ENCODE measurements around the gene DDX20.

DDX20 gene

DNA sequence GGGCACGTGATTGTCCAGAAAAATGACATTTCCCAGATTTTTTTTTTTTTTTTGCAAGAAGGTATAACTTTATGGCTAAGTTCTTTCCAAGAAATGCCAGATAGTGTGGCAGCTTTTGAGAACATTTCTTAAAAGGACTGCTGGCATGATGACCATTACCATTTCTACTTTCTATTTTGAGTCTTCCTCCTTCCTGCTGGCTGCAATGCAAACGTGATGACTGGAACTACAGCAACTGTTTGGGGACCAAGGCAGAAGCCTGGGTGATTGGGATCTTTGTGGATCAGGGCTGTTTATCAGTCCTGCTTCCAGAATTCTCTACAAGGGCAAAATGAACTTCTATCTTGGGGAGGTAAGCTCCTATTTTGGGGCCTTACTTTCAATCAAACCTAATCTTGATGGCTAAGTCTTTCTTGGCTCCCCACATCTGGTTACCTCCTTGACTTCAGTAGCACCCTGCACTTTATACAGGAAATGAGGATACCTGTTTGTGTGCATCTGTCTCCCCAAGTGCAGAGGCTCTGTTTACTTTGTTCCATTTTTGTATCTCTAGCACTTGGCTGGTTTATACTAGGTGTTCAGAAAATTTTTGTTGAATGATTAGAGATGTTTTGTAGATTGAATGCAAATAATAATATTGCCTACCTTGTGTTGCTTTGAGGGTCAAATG lies 3.7 kb upstream of the DDX20 start:
- TF ChIP-seq ZNF274 (IDR thresholded peaks at IDR 0.05; ENCODE audit: low read depth, low read length) = no peak
- H3K4me3 ChIP-seq (ENCODE audit: low read length) = no peak overlapping the region

DNA sequence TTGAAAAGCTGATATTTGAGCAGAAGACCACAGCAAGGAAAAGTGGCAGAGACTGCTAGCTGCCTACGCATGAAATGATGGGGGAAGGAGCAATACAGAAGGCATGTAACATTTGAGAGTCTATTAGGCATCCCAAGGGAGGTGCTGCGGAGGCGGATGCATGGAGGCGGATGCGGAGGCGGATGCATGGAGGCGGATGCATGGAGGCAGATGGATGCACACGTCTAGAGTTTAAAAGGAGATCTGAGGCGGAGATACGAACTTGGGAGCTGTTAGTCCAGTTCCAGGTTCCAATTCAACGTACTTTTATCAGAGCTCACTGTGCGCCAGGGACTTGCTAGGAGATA lies 744 bp upstream of the DDX20 start:
- TF ChIP-seq ZNF274 (IDR thresholded peaks at IDR 0.05; ENCODE audit: low read depth, low read length) = no peak
- H3K4me3 ChIP-seq (ENCODE audit: low read length) = peak overlapping the region; percentile 80

DNA sequence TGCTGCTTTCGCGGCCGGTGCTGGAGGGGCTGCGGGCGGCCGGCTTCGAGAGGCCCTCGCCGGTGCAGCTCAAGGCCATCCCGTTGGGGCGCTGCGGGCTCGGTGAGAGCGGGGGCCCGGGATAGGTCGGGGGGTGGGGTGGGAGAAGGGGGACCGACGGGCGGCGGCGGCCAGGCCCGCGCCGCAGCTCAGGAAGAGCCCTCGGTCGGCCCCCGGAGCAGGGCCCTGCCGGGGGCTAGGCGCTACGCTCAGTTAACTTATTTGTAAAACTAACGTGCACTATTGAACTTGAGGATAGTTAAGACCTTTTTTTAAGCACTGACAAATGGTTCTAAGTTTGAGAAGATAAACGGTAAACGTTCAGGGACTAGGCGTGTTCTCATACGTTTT lies 418 bp downstream of the DDX20 start:
- H3K4me3 ChIP-seq (ENCODE audit: low read length) = peak overlapping the region; percentile 80
- no peak for TF ChIP-seq ZNF274 (IDR thresholded peaks at IDR 0.05; ENCODE audit: low read depth, low read length)

DNA sequence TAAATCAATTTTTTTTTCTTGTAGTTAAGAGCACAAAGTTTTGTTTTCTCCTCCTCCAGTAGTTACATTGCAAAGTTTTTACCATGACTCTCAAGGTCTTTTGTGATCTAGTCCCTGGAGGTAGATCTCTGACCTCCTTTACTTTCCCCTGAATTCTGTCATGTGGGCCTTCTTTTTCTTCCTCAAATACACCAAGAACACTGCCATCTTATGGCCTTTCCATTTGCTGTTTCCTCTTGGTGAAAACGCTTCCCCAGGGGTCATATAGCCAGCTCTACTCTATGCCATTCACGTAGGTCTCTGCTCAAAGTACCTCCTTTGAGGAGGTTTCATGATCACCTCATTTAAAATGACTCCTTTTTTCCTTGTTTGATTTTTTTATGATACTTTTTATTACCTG lies 2.7 kb downstream of the DDX20 start:
- H3K4me3 ChIP-seq (ENCODE audit: low read length) = no peak overlapping the region
- TF ChIP-seq ZNF274 (IDR thresholded peaks at IDR 0.05; ENCODE audit: low read depth, low read length) = no peak

DNA sequence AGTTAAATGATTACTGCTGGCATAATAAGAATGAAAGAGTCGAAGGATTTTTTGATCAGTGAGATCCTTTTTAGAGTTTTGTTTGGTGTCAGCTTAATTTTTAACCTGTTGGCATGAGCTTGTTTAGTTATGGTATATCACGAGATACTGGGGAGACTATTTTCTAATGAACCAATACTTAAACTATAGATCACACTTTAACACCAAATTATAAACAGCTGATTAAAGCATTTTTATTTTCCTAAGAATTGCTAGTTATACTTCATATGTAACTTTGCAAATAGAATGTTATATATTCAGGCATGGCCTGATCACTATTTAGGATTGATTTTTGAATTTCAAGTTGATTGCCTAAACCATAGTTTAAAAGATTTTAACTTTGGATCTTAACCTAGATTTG lies 6.0 kb downstream of the DDX20 start:
- H3K4me3 ChIP-seq (ENCODE audit: low read length) = no peak overlapping the region
- TF ChIP-seq ZNF274 (IDR thresholded peaks at IDR 0.05; ENCODE audit: low read depth, low read length) = no peak

DNA sequence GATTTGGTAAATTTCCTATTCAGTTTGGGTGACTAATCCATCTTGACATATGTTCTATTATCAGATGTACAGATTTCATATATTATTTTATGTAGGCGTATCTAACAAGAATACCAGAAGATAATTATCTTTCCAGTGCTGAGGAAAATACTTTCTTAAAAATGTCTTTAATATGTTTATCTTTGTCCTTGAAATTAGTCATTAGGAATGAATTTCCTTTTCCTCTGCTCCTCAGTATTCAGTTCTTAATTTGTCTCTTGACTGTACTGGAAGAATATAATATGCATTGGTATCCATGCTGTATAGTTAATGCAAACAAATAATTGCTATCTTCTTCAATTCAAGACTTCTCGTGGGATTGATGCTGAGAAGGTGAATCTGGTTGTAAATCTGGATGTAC lies 6.6 kb downstream of the DDX20 start:
- TF ChIP-seq ZNF274 (IDR thresholded peaks at IDR 0.05; ENCODE audit: low read depth, low read length) = no peak
- H3K4me3 ChIP-seq (ENCODE audit: low read length) = no peak overlapping the region

DNA sequence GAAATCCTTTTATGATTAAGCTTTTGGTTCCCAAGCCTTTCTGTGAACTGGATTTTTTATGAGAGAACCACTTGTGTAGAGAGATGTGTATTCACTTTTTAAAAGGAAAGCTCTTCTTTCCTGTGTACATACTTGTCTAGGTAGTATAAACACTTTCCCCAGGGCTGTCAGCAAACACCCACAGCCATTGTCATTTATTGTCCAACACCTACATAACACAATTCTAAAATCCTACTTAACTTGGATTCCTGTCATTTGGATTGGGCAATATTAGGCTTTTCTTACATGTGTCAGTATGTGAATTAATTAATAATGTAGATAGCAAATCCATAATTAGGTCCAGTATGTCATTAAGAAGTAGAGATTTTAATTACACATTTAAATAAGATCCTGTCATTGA lies 12.3 kb downstream of the DDX20 start:
- no peak overlapping the region for H3K4me3 ChIP-seq (ENCODE audit: low read length)
- TF ChIP-seq ZNF274 (IDR thresholded peaks at IDR 0.05; ENCODE audit: low read depth, low read length) = no peak

DNA sequence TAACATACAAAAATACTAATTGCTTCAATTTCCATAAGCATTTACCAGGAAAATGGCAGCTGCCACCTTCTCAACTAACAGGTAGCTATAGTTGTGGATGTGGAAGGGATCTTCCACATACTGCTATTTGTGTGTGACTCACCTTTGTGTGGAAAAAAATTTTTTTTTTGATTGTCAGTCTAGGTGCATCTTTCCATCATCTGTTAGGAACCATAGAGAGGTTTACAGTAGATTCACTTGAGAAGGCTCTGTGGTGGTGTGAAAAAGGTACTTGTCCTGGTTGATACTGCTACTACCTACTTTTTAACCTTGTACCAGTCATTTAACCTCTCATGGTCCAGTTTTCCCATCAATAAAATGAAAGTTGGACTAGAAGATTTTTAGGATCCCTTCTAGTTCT lies 12.9 kb downstream of the DDX20 start:
- H3K4me3 ChIP-seq (ENCODE audit: low read length) = no peak overlapping the region
- no peak for TF ChIP-seq ZNF274 (IDR thresholded peaks at IDR 0.05; ENCODE audit: low read depth, low read length)

DNA sequence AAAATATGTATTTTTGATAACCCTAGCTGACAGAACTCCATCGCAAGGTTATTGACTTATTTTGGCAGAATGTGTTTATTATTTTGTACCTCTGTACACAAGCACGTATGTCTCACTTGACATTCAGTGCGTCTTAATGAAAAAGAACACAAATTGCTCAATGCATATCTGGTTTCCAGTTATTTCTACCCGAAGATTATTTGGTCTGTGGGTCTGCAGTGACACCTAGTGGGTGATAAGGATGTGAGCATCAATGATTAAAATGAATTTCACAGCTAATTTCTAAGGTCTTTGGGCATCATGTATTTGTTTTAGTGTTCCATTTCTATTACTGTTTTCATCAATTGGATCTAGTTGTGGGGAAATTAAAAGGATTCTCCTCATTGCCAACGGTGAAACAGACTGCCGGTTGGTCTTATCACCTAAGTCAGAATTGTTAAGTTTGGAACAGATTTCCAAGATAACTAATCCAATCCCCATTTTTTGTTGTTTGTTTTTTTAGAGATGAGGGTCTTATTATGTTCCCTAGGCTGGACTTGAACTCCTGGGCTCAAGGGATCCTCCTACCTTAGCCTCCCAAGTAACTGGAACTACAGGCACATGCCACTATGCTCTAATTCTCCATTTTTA lies 13.9 kb downstream of the DDX20 start:
- H3K4me3 ChIP-seq (ENCODE audit: low read length) = no peak overlapping the region
- no peak for TF ChIP-seq ZNF274 (IDR thresholded peaks at IDR 0.05; ENCODE audit: low read depth, low read length)

DNA sequence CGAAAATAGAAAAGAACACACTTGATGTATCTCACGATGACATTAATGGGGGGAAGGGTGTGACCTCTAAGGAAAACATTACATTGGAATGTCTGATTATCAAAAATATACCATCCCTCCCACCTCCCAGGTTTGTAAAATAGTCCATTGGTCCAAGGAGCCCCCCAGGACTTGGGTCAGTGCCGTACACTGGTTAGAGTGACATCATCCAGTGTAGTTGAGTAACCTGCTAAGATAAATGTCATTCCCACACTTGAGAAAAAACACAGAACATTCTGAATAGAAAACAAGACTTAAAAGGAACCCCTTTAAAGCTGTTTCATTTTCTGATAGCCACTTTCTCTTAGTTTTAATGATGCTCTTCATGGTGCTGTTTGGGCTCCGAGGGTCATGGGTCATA lies 15.2 kb downstream of the DDX20 start:
- TF ChIP-seq ZNF274 (IDR thresholded peaks at IDR 0.05; ENCODE audit: low read depth, low read length) = no peak
- H3K4me3 ChIP-seq (ENCODE audit: low read length) = no peak overlapping the region

DNA sequence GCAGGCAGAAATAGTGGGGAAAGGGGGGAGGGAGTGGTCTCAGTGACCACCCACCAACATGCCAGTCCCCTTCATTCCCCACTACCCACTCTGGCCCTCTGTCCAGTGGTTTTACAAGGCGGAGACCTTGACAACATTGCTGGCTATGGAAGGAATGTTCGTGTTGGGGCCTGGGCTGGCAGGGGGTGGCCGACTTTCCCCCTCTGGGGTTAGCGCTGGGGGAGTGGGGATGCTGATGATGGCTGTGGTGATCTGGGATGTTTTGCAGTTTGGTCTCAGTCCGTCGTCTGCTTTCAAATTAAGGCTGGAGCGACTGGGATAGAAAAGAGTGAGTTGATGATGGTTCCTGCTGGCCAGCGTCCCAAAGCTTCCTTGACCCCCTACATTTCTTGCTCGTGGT lies 20.3 kb downstream of the DDX20 start:
- no peak for TF ChIP-seq ZNF274 (IDR thresholded peaks at IDR 0.05; ENCODE audit: low read depth, low read length)
- H3K4me3 ChIP-seq (ENCODE audit: low read length) = no peak overlapping the region

DNA sequence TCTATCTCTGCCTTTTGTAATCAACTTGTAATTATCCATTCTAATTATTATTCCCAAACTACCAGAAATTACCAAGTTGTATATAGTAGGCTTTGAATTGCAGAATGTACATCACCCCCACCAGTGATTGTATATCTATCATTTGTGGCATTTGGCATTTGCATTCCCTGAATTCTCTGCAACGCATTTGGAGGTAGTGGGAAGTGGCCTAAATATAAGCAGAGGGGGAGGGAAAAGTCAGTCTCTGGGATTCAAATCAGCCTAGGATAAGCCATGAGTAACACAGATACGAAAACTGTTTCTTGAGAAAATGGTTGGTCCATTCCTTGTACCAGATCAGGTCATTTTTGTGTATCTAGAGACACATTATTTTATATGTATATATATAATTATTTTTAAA lies 20.7 kb downstream of the DDX20 start:
- no peak for TF ChIP-seq ZNF274 (IDR thresholded peaks at IDR 0.05; ENCODE audit: low read depth, low read length)
- H3K4me3 ChIP-seq (ENCODE audit: low read length) = no peak overlapping the region

DNA sequence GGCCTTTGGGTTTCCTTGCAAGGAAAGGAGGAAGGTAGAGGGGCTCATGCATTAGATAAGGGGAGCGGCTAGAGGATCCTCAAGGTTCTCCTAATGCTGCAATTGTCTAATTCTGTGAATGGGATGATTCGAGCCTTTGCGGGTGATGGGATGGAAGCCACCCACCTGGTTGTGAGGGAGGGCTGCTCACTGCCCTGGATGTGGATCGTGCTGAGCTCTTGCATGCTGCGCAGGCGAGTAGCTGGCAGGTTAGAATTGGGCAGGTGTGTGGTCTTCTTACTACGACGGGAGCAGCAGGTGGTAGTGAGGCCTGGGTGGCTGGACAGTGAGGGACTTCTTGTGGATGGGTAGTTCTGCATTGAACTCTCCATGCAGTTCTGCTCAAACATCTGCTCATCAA lies 21.2 kb downstream of the DDX20 start:
- H3K4me3 ChIP-seq (ENCODE audit: low read length) = no peak overlapping the region
- no peak for TF ChIP-seq ZNF274 (IDR thresholded peaks at IDR 0.05; ENCODE audit: low read depth, low read length)

DNA sequence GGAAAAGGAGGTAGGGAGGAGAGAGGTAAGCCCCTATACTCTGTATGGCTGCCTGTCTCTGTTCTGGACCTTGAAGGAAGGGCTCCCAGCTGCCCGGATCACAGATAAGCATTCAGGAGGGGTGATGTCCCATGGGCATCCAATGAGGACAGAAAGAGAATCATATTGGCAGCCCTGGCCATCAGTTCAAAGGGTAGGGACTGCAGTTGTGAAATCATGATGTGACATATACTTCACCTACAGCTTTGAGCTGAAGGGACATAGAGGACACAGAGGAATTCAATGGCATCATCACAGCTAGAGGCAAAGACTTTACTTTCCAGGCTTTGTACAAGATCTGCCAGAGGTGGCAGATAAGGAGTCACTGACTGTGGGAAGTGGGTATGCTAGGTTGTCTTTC lies 21.6 kb downstream of the DDX20 start:
- H3K4me3 ChIP-seq (ENCODE audit: low read length) = no peak overlapping the region
- no peak for TF ChIP-seq ZNF274 (IDR thresholded peaks at IDR 0.05; ENCODE audit: low read depth, low read length)

DNA sequence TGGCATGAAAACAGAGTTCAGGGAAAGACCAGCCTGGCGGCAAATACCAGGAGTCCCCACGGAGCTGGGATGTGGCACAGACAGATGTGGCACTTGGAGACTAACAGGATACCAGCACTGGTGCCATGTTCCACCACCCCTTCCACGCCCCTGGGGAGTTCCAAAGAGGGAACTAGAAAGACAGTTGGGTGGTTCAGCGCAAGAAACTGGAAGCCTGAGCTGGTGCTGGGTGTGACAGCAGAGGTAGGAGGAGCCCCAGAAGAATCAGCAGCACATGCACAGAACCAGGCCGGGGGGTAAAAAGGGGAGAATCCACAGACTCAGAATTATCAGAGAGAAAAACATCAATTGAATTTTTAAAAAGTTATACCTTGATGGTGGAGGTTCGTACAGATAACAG lies 22.4 kb downstream of the DDX20 start:
- H3K4me3 ChIP-seq (ENCODE audit: low read length) = no peak overlapping the region
- TF ChIP-seq ZNF274 (IDR thresholded peaks at IDR 0.05; ENCODE audit: low read depth, low read length) = no peak

DNA sequence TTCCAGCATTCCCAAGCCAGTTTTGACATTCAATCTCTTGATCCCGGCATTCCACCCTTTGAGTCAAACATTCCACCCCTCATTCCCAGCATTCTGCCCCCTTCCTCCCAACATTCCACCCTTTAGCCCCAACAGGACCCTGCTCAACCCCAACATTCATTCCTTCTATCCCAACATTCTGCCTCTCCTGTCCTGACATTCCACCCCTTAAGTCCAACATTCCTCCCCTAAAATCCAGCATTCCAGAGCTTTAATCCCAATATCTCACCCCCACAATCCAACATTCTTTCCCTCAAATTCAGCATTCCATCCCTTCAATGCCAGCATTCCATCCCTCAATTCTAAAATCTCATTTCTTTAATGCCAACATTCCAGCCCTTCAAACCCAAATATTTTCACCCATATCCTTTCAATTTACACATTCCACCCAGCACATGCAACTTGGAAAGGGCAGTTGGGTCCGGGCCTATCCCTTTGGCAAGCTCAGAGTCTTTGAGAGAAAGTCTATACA lies 22.9 kb downstream of the DDX20 start:
- TF ChIP-seq ZNF274 (IDR thresholded peaks at IDR 0.05; ENCODE audit: low read depth, low read length) = no peak
- H3K4me3 ChIP-seq (ENCODE audit: low read length) = no peak overlapping the region

All from GM08714 (cell line).